ENCODE results near the gene SNCA.

Gene SNCA

GRCh38 chr4:89836897-89837384 is at the start of gene SNCA:
TSS of gene SNCA (minus strand) at chr4:89837161. CDS start at chr4:89835667, 1,494 bp downstream.
- H3K36me3 ChIP-seq (ENCODE audit: control insufficient read depth, insufficient read depth, low read length) = no peaks in the 10 kb centered on the region
- no peak within 1 kb of the TSS for H3K9ac ChIP-seq (ENCODE audit: low read length)
- peaks cover 13% of the 10 kb centered on the region for H3K27me3 ChIP-seq (ENCODE audit: control insufficient read depth, insufficient read depth, low read length)
- H3K4me3 ChIP-seq (ENCODE audit: low read length) = peak within 1 kb of the TSS; percentile 71
- peak within 1 kb of the TSS; percentile 59 for H3K27ac ChIP-seq (ENCODE audit: low read depth, low read length)
- no peaks in the 10 kb centered on the region for H3K4me1 ChIP-seq (ENCODE audit: control insufficient read depth, insufficient read depth, low read length)

- no peaks in the 10 kb centered on the region for H3K4me1 ChIP-seq (ENCODE audit: control insufficient read depth, insufficient read depth, low read length)
- H3K27me3 ChIP-seq (ENCODE audit: control insufficient read depth, insufficient read depth, low read length) = no peaks in the 10 kb centered on the region
- H3K27ac ChIP-seq (ENCODE audit: low read depth, low read length) = no peak overlapping the region
- H3K4me3 ChIP-seq (ENCODE audit: low read length) = no peak overlapping the region
- H3K36me3 ChIP-seq (ENCODE audit: control insufficient read depth, insufficient read depth, low read length) = no peaks in the 10 kb centered on the region
- no peak overlapping the region for H3K9ac ChIP-seq (ENCODE audit: low read length)
These were observed 42.3 kb upstream of the SNCA start for GRCh38 chr4:89879215-89879614.

GRCh38 chr4:89878611-89879010 is 41.6 kb upstream of the SNCA start:
- no peak overlapping the region for H3K4me3 ChIP-seq (ENCODE audit: low read length)
- H3K36me3 ChIP-seq (ENCODE audit: control insufficient read depth, insufficient read depth, low read length) = no peaks in the 10 kb centered on the region
- no peak overlapping the region for H3K9ac ChIP-seq (ENCODE audit: low read length)
- H3K27me3 ChIP-seq (ENCODE audit: control insufficient read depth, insufficient read depth, low read length) = no peaks in the 10 kb centered on the region
- no peak overlapping the region for H3K27ac ChIP-seq (ENCODE audit: low read depth, low read length)
- H3K4me1 ChIP-seq (ENCODE audit: control insufficient read depth, insufficient read depth, low read length) = no peaks in the 10 kb centered on the region

- Histone ChIP-seq H3K4me1 (ENCODE audit: control insufficient read depth, insufficient read depth, low read length) (no peaks in the 10 kb centered on the region), H3K4me3 (ENCODE audit: low read length) (no peak overlapping the region), H3K27me3 (ENCODE audit: control insufficient read depth, insufficient read depth, low read length) (no peaks in the 10 kb centered on the region), H3K36me3 (ENCODE audit: control insufficient read depth, insufficient read depth, low read length) (no peaks in the 10 kb centered on the region), H3K9ac (ENCODE audit: low read length) (no peak overlapping the region), H3K27ac (ENCODE audit: low read depth, low read length) (no peak overlapping the region)
These were observed 39.6 kb upstream of the SNCA start for GRCh38 chr4:89876548-89876947.

GRCh38 chr4:89871211-89871610 is 34.2 kb upstream of the SNCA start:
- Histone ChIP-seq H3K4me1 (ENCODE audit: control insufficient read depth, insufficient read depth, low read length) (no peaks in the 10 kb centered on the region), H3K4me3 (ENCODE audit: low read length) (no peak overlapping the region), H3K9ac (ENCODE audit: low read length) (no peak overlapping the region), H3K36me3 (ENCODE audit: control insufficient read depth, insufficient read depth, low read length) (no peaks in the 10 kb centered on the region), H3K27ac (ENCODE audit: low read depth, low read length) (no peak overlapping the region), H3K27me3 (ENCODE audit: control insufficient read depth, insufficient read depth, low read length) (no peaks in the 10 kb centered on the region)

- Histone ChIP-seq H3K4me1 (ENCODE audit: control insufficient read depth, insufficient read depth, low read length) (no peaks in the 10 kb centered on the region), H3K27ac (ENCODE audit: low read depth, low read length) (no peak overlapping the region), H3K36me3 (ENCODE audit: control insufficient read depth, insufficient read depth, low read length) (no peaks in the 10 kb centered on the region), H3K9ac (ENCODE audit: low read length) (no peak overlapping the region), H3K27me3 (ENCODE audit: control insufficient read depth, insufficient read depth, low read length) (no peaks in the 10 kb centered on the region), H3K4me3 (ENCODE audit: low read length) (no peak overlapping the region)
These were observed 32.1 kb upstream of the SNCA start for GRCh38 chr4:89868999-89869589.

- Histone ChIP-seq H3K27ac (ENCODE audit: low read depth, low read length) (no peak overlapping the region), H3K9ac (ENCODE audit: low read length) (no peak overlapping the region), H3K36me3 (ENCODE audit: control insufficient read depth, insufficient read depth, low read length) (no peaks in the 10 kb centered on the region), H3K4me1 (ENCODE audit: control insufficient read depth, insufficient read depth, low read length) (no peaks in the 10 kb centered on the region), H3K27me3 (ENCODE audit: control insufficient read depth, insufficient read depth, low read length) (no peaks in the 10 kb centered on the region), H3K4me3 (ENCODE audit: low read length) (no peak overlapping the region)
These were observed 31.3 kb upstream of the SNCA start for GRCh38 chr4:89868276-89868675.

GRCh38 chr4:89863533-89863932 is 26.6 kb upstream of the SNCA start:
- Histone ChIP-seq H3K36me3 (ENCODE audit: control insufficient read depth, insufficient read depth, low read length) (no peaks in the 10 kb centered on the region), H3K4me1 (ENCODE audit: control insufficient read depth, insufficient read depth, low read length) (no peaks in the 10 kb centered on the region), H3K27me3 (ENCODE audit: control insufficient read depth, insufficient read depth, low read length) (no peaks in the 10 kb centered on the region), H3K4me3 (ENCODE audit: low read length) (no peak overlapping the region), H3K27ac (ENCODE audit: low read depth, low read length) (no peak overlapping the region), H3K9ac (ENCODE audit: low read length) (no peak overlapping the region)

GRCh38 chr4:89860971-89861370 is 24.0 kb upstream of the SNCA start:
- H3K36me3 ChIP-seq (ENCODE audit: control insufficient read depth, insufficient read depth, low read length) = no peaks in the 10 kb centered on the region
- H3K9ac ChIP-seq (ENCODE audit: low read length) = no peak overlapping the region
- no peaks in the 10 kb centered on the region for H3K27me3 ChIP-seq (ENCODE audit: control insufficient read depth, insufficient read depth, low read length)
- H3K27ac ChIP-seq (ENCODE audit: low read depth, low read length) = no peak overlapping the region
- H3K4me3 ChIP-seq (ENCODE audit: low read length) = no peak overlapping the region
- no peaks in the 10 kb centered on the region for H3K4me1 ChIP-seq (ENCODE audit: control insufficient read depth, insufficient read depth, low read length)

GRCh38 chr4:89855236-89855635 is 18.3 kb upstream of the SNCA start:
- Histone ChIP-seq H3K4me1 (ENCODE audit: control insufficient read depth, insufficient read depth, low read length) (no peaks in the 10 kb centered on the region), H3K27me3 (ENCODE audit: control insufficient read depth, insufficient read depth, low read length) (no peaks in the 10 kb centered on the region), H3K27ac (ENCODE audit: low read depth, low read length) (no peak overlapping the region), H3K36me3 (ENCODE audit: control insufficient read depth, insufficient read depth, low read length) (no peaks in the 10 kb centered on the region), H3K9ac (ENCODE audit: low read length) (no peak overlapping the region), H3K4me3 (ENCODE audit: low read length) (no peak overlapping the region)

GRCh38 chr4:89847571-89848325 is 10.8 kb upstream of the SNCA start:
- H3K9ac ChIP-seq (ENCODE audit: low read length) = no peak overlapping the region
- no peaks in the 10 kb centered on the region for H3K4me1 ChIP-seq (ENCODE audit: control insufficient read depth, insufficient read depth, low read length)
- no peaks in the 10 kb centered on the region for H3K36me3 ChIP-seq (ENCODE audit: control insufficient read depth, insufficient read depth, low read length)
- no peak overlapping the region for H3K4me3 ChIP-seq (ENCODE audit: low read length)
- H3K27ac ChIP-seq (ENCODE audit: low read depth, low read length) = no peak overlapping the region
- H3K27me3 ChIP-seq (ENCODE audit: control insufficient read depth, insufficient read depth, low read length) = no peaks in the 10 kb centered on the region

GRCh38 chr4:89839558-89839957 is 2.6 kb upstream of the SNCA start:
- Histone ChIP-seq H3K27me3 (ENCODE audit: control insufficient read depth, insufficient read depth, low read length) (peaks cover 13% of the 10 kb centered on the region), H3K27ac (ENCODE audit: low read depth, low read length) (no peak overlapping the region), H3K36me3 (ENCODE audit: control insufficient read depth, insufficient read depth, low read length) (no peaks in the 10 kb centered on the region), H3K4me3 (ENCODE audit: low read length) (no peak overlapping the region), H3K4me1 (ENCODE audit: control insufficient read depth, insufficient read depth, low read length) (no peaks in the 10 kb centered on the region), H3K9ac (ENCODE audit: low read length) (no peak overlapping the region)

- H3K27ac ChIP-seq (ENCODE audit: low read depth, low read length) = no peak overlapping the region
- no peaks in the 10 kb centered on the region for H3K36me3 ChIP-seq (ENCODE audit: control insufficient read depth, insufficient read depth, low read length)
- H3K4me1 ChIP-seq (ENCODE audit: control insufficient read depth, insufficient read depth, low read length) = no peaks in the 10 kb centered on the region
- no peak overlapping the region for H3K9ac ChIP-seq (ENCODE audit: low read length)
- peaks cover 13% of the 10 kb centered on the region for H3K27me3 ChIP-seq (ENCODE audit: control insufficient read depth, insufficient read depth, low read length)
- H3K4me3 ChIP-seq (ENCODE audit: low read length) = peak overlapping the region; percentile 71
These were observed 1.0 kb upstream of the SNCA start for GRCh38 chr4:89837993-89838390.

All from rectal smooth muscle tissue (tissue), 1 donor.